Caco-2 (cell line): ENCODE measurements around the gene SLC38A8. TPM values are rescaled to one million over a fixed set of nuclear protein-coding genes. Genes with fewer than 3 reads are reported as not detected.

Source experiments
- BruUV-seq: library from RNA; stranded (reverse); fragments of 400-500 nt; replicated peaks from 2 replicates; lab custom pipeline; 2021; lab: Mats Ljungman, UMichigan
- CTCF ChIA-PET: fragments of 300-600 bp; sonication (Branson Sonifier 250); formaldehyde crosslinking; loops from one replicate; lab custom pipeline; 2022; ENCODE audit warnings: antibody characterized with exemption; lab: Charles Lee
- POLR2A ChIA-PET: fragments of 300-600 bp; sonication (Branson Sonifier 250); formaldehyde crosslinking; loops from one replicate; lab custom pipeline; 2022; ENCODE audit warnings: antibody characterized with exemption; lab: Charles Lee
- DNase-seq, 2 experiments: peaks; one replicate each; pipeline versions ENCODE4 v3.0.0 to v3.0.0-alpha.2; 2020 to 2022
- H3K27me3 ChIP-seq: replicated peaks from 2 replicates; pipeline ENCODE4 v1.6.0; 2011; ENCODE audit warnings: low read length; ENCODE audit not compliant: control insufficient read depth, insufficient read depth
- H3K36me3 ChIP-seq: 2 replicates; pipeline ENCODE4 v1.5.1; 2011; ENCODE audit warnings: low read length; ENCODE audit not compliant: control insufficient read depth, insufficient read depth
- H3K4me1 ChIP-seq: fragments of 250-450 bp; sonication (Bioruptor Pico); 2 replicates; pipeline ENCODE4 v1.5.1; 2020; ENCODE audit warnings: mild to moderate bottlenecking
- H3K4me3 ChIP-seq: 2 replicates; pipeline ENCODE4 v1.5.1; 2011; ENCODE audit warnings: low read depth, mild to moderate bottlenecking, control low read depth, low read length
- H3K9me3 ChIP-seq: fragments of 250-450 bp; sonication (Bioruptor Pico); 2 replicates; pipeline ENCODE4 v1.5.1; 2020; ENCODE audit warnings: mild to moderate bottlenecking, moderate library complexity
- H3K27ac Mint-ChIP-seq: one replicate; pipeline ENCODE4 v1.8.0; 2022; ENCODE audit warnings: mixed read lengths; ENCODE audit not compliant: unreplicated experiment
- H3K27me3 Mint-ChIP-seq: one replicate; pipeline ENCODE4 v1.8.0; 2022; ENCODE audit warnings: mixed read lengths; ENCODE audit not compliant: insufficient read depth, unreplicated experiment
- H3K36me3 Mint-ChIP-seq: one replicate; pipeline ENCODE4 v1.8.0; 2022; ENCODE audit warnings: mild to moderate bottlenecking, mixed read lengths; ENCODE audit not compliant: insufficient read depth, unreplicated experiment
- H3K4me1 Mint-ChIP-seq: one replicate; pipeline ENCODE4 v1.8.0; 2022; ENCODE audit warnings: low read depth, mixed read lengths; ENCODE audit not compliant: unreplicated experiment
- H3K4me3 Mint-ChIP-seq: one replicate; pipeline ENCODE4 v1.8.0; 2022; ENCODE audit warnings: mild to moderate bottlenecking, moderate library complexity, mixed read lengths; ENCODE audit not compliant: unreplicated experiment
- H3K9me3 Mint-ChIP-seq: one replicate; pipeline ENCODE4 v1.8.0; 2022; ENCODE audit warnings: mixed read lengths; ENCODE audit not compliant: unreplicated experiment
- intact Hi-C: fragments of 100-400 bp; cut with micrococcal nuclease; formaldehyde crosslinking; loops from one replicate; pipeline ENCODE4 v1.10.0; 2022; ENCODE audit not compliant: unreplicated experiment
- total RNA-seq: library from RNA; stranded (reverse); gene quantifications from 2 replicates; pipeline ENCODE4 v1.2.3, GENCODE V29; 2022
- TF ChIP-seq, protein P1 (sequence below), 2 experiments: fragments of 200-600 bp in 1 of 2; IDR thresholded peaks; 1 replicate in 1 of 2; 2 replicates in 1 of 2; pipeline versions ENCODE4 v1.5.1 to v1.8.0; 2011 to 2022; ENCODE audit warnings: antibody characterized with exemption in 1 of 2, control low read depth in 1 of 2, inconsistent platforms in 1 of 2, low read depth in 1 of 2, low read length in 1 of 2, mild to moderate bottlenecking in 1 of 2, moderate library complexity in 1 of 2; ENCODE audit not compliant: insufficient read depth in 1 of 2, severe bottlenecking in 1 of 2, unreplicated experiment in 1 of 2

Gene SLC38A8
- total RNA-seq, 1 experiment from 2014 or later: 0.79 TPM

- BruUV-seq: no TSS peak
- Mint-ChIP-seq H3K9me3 (no peaks in the 10 kb centered on the region), H3K27me3 (no peaks in the 10 kb centered on the region), H3K4me3 (no peak overlapping the region), H3K27ac (no peak overlapping the region), H3K36me3 (peaks cover 92% of the 10 kb centered on the region), H3K4me1 (no peaks in the 10 kb centered on the region)
- H3K36me3 ChIP-seq: peaks cover 12% of the 10 kb centered on the region
- POLR2A ChIA-PET: no interaction called here
- TF ChIP-seq, protein P1, sequence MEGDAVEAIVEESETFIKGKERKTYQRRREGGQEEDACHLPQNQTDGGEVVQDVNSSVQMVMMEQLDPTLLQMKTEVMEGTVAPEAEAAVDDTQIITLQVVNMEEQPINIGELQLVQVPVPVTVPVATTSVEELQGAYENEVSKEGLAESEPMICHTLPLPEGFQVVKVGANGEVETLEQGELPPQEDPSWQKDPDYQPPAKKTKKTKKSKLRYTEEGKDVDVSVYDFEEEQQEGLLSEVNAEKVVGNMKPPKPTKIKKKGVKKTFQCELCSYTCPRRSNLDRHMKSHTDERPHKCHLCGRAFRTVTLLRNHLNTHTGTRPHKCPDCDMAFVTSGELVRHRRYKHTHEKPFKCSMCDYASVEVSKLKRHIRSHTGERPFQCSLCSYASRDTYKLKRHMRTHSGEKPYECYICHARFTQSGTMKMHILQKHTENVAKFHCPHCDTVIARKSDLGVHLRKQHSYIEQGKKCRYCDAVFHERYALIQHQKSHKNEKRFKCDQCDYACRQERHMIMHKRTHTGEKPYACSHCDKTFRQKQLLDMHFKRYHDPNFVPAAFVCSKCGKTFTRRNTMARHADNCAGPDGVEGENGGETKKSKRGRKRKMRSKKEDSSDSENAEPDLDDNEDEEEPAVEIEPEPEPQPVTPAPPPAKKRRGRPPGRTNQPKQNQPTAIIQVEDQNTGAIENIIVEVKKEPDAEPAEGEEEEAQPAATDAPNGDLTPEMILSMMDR (IDR thresholded peaks at IDR 0.05; ENCODE audit: insufficient read depth in 1 of 2, low read depth in 1 of 2, low read length in 1 of 2, severe bottlenecking in 1 of 2, unreplicated experiment in 1 of 2): peak in 1 of 2 experiments; percentile 3
- H3K9me3 ChIP-seq: no peaks in the 10 kb centered on the region
- intact Hi-C loops: loop anchor here (10.0 kb wide), 1 partner anchor 398 kb away; no protein-coding TSS in a partner anchor
- peak in 1 of 2 experiments; percentile 17 for DNase-seq
- CTCF ChIA-PET: interaction anchor here (0.5 to 1.9 kb wide), 2 partner anchors 101 to 159 kb away, joined by 4 to 7 read pairs; partner anchors contain the start of gene TAF1C
- H3K27me3 ChIP-seq: no peaks in the 10 kb centered on the region
- no peak overlapping the region for H3K4me3 ChIP-seq
- H3K4me1 ChIP-seq: no peaks in the 10 kb centered on the region
Observed at GRCh38 chr16:84086341-84086740, 43.7 kb upstream of the SLC38A8 start.

DNA sequence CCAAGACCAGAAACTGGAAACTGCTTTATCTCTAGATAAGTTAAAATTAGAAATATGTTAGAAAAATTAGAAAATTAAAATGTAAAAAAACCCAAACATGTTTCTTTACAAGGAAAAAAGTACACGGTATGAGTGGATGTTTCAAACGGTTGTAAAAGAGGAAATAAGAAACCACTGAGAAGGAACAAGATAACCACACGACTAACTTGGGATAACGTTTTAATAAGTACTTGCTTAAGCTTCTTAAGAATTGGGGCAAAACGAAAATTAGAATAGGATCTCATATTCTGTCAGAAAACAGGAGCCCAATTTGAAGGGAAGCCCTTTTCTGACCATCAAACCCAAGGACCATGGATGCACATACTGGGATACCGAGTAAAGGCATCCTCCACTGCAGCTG, 43.2 kb upstream of the SLC38A8 start:
- Mint-ChIP-seq H3K9me3 (no peaks in the 10 kb centered on the region), H3K4me1 (no peaks in the 10 kb centered on the region), H3K27ac (no peak overlapping the region), H3K27me3 (no peaks in the 10 kb centered on the region), H3K36me3 (peaks cover 92% of the 10 kb centered on the region), H3K4me3 (no peak overlapping the region)
- ChIA-PET POLR2A (no interaction called here), CTCF (interaction anchor here (0.5 to 1.9 kb wide), 2 partner anchors 101 to 158 kb away, joined by 4 to 7 read pairs; partner anchors contain the start of gene TAF1C)
- Histone ChIP-seq H3K9me3 (no peaks in the 10 kb centered on the region), H3K36me3 (peaks cover 12% of the 10 kb centered on the region), H3K27me3 (no peaks in the 10 kb centered on the region), H3K4me3 (no peak overlapping the region), H3K4me1 (no peaks in the 10 kb centered on the region)
- intact Hi-C loops: loop anchor here (1.0 to 10.0 kb wide), 2 partner anchors 56 to 399 kb away; no protein-coding TSS in a partner anchor
- TF ChIP-seq, protein P1 (IDR thresholded peaks at IDR 0.05; ENCODE audit: insufficient read depth in 1 of 2, low read depth in 1 of 2, low read length in 1 of 2, severe bottlenecking in 1 of 2, unreplicated experiment in 1 of 2): no peak
- no peak for DNase-seq
- BruUV-seq: no TSS peak

DNA sequence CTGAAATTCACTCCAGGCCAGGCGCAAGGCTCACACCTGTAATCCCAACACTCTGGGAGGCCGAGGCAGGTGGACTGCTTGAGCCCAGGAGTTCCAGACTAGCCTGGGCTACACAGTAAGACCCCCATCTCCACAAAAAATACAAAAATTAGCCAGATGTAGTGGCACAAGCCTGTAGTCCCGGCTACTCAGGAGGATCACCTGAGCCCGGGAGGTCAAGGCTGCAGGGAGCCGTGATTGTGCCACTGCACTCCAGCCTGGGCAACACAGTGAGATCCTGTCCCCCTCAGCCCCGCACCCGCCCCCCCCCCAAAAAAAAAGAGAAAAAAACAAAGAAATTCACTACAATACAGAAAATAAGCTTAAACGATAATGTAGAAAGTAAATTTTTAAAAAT, 42.7 kb upstream of the SLC38A8 start:
- Histone ChIP-seq H3K36me3 (peaks cover 12% of the 10 kb centered on the region), H3K4me1 (no peaks in the 10 kb centered on the region), H3K27me3 (no peaks in the 10 kb centered on the region), H3K4me3 (no peak overlapping the region), H3K9me3 (no peaks in the 10 kb centered on the region)
- ChIA-PET POLR2A (no interaction called here), CTCF (interaction anchor here (0.8 to 1.9 kb wide), 11 partner anchors 10 to 399 kb away, joined by 3 to 11 read pairs (median 3); partner anchors contain the start of genes MBTPS1 and TAF1C)
- H3K4me1 Mint-ChIP-seq: no peaks in the 10 kb centered on the region
- no peak for DNase-seq
- no peak overlapping the region for H3K4me3 Mint-ChIP-seq
- no peak overlapping the region for H3K27ac Mint-ChIP-seq
- peaks cover 91% of the 10 kb centered on the region for H3K36me3 Mint-ChIP-seq
- TF ChIP-seq, protein P1 (IDR thresholded peaks at IDR 0.05; ENCODE audit: insufficient read depth in 1 of 2, low read depth in 1 of 2, low read length in 1 of 2, severe bottlenecking in 1 of 2, unreplicated experiment in 1 of 2): no peak
- intact Hi-C loops: loop anchor here (1.0 to 10.0 kb wide), 2 partner anchors 56 to 400 kb away; no protein-coding TSS in a partner anchor
- no peaks in the 10 kb centered on the region for H3K9me3 Mint-ChIP-seq
- BruUV-seq: no TSS peak
- H3K27me3 Mint-ChIP-seq: no peaks in the 10 kb centered on the region
